Stomach (tissue), 9 donors: ENCODE results near the gene CYP26B1. TPM values are rescaled to one million over a fixed set of nuclear protein-coding genes. Genes with fewer than 3 reads are reported as not detected.

ENCODE experiments used
- DNase-seq, 2 donors: peaks; one replicate each; pipeline versions ENCODE4 v3.0.0 to v3.0.0-alpha.2; 2013 to 2019
- H3K27ac ChIP-seq, 5 donors: fragments of 200-600 bp in 4 of 5; sonication (generic) in 4 of 5; one replicate each; pipeline ENCODE4 v1.5.1; 2013 to 2019; ENCODE audit warnings: mild to moderate bottlenecking in 1 of 5, moderate library complexity in 1 of 5
- H3K27me3 ChIP-seq, 3 donors: fragments of 200-600 bp; sonication (generic); one replicate each; pipeline ENCODE4 v1.5.1; 2017 to 2019; ENCODE audit warnings: mixed run types in 1 of 3
- H3K36me3 ChIP-seq, 4 donors: fragments of 200-600 bp; sonication (generic); 1 replicate in 3 of 4; 2 replicates in 1 of 4; pipeline ENCODE4 v1.5.1; 2016 to 2019
- H3K4me1 ChIP-seq, 4 donors: fragments of 200-600 bp; sonication (generic); one replicate each; pipeline ENCODE4 v1.5.1; 2016 to 2019
- H3K4me3 ChIP-seq, 4 donors: fragments of 200-600 bp; sonication (generic) in 3 of 4; one replicate each; pipeline ENCODE4 v1.5.1; 2016 to 2019; ENCODE audit warnings: mild to moderate bottlenecking in 1 of 4
- H3K9me3 ChIP-seq, 4 donors: fragments of 200-600 bp; sonication (generic); one replicate each; pipeline ENCODE4 v1.5.1; 2016 to 2019
- CTCF ChIP-seq, 7 experiments: fragments of 450-650 bp in 4 of 7; fragments of 200-600 bp in 3 of 7; sonication (generic) in 3 of 7; IDR thresholded peaks; one replicate each; pipeline ENCODE4 v1.5.1; 2016 to 2019; ENCODE audit warnings: antibody characterized with exemption in 7 of 7, control low read depth in 2 of 7, mild to moderate bottlenecking in 1 of 7
- EP300 ChIP-seq: sonication (generic); formaldehyde crosslinking; IDR thresholded peaks from one replicate; pipeline ENCODE4 v1.6.1; 2017; ENCODE audit warnings: antibody characterized with exemption
- POLR2A ChIP-seq, 4 donors: fragments of 450-650 bp; IDR thresholded peaks; one replicate each; pipeline ENCODE4 v1.6.1; 2016; ENCODE audit warnings: antibody characterized with exemption in 4 of 4, control low read depth in 2 of 4, mild to moderate bottlenecking in 1 of 4, moderate library complexity in 1 of 4
- POLR2AphosphoS5 ChIP-seq, 3 donors: sonication (generic); formaldehyde crosslinking; IDR thresholded peaks; one replicate each; pipeline ENCODE4 v1.6.1; 2016; ENCODE audit warnings: antibody characterized with exemption in 3 of 3
- WGBS, 5 donors: extraction: QIAGEN DNeasy Blood & Tissue Kit in 3 of 5; methylation state at CpG; one replicate each; pipeline versions ENCODE4 v1.1.5 to v1.1.7; 2013 to 2018; 5-methylcytosine and 5-hydroxymethylcytosine counted together
- intact Hi-C: fragments of 100-400 bp; cut with DNase I; formaldehyde crosslinking; loops from one replicate; pipeline ENCODE4 v1.15.1; 2023; ENCODE audit warnings: low total_unique reads
- polyA plus RNA-seq, 3 donors: library from polyadenylated mRNA; stranded (reverse); fragments of 200-250 nt; gene quantifications; one replicate each; pipeline ENCODE4 v1.2.3, GENCODE V29; 2013
- total RNA-seq, 5 donors: library from RNA; depleted of rRNA; stranded (reverse); fragments of >200 nt; gene quantifications; one replicate each; pipeline versions ENCODE4 v1.1.0 to v1.2.3, GENCODE V29; 2014 to 2016
- donor health status: healthy with polysubstance abuse.
- donor health status: Bipolar disorder and iron deficiency.
- donor health status: healthy.

CYP26B1 gene
- total and polyA plus RNA-seq, 8 donors, result 0.45 to 2.4 (median 1.1) TPM; not detected in 3

- Histone ChIP-seq H3K4me3 (no peak overlapping the region), H3K4me1 (no peaks in the 10 kb centered on the region), H3K36me3 (no peaks in the 10 kb centered on the region), H3K27ac (no peak overlapping the region), H3K9me3 (no peaks in the 10 kb centered on the region), H3K27me3 (peaks cover 0 to 42% (median 5%) of the 10 kb centered on the region in 3 donors)
- DNase-seq, result no peak
- intact Hi-C loops, result no loop called here
- TF ChIP-seq CTCF (IDR thresholded peaks at IDR 0.05) (no peak), POLR2A (IDR thresholded peaks at IDR 0.05) (no peak), POLR2AphosphoS5 (IDR thresholded peaks at IDR 0.05) (no peak), EP300 (no peak)
- 74 to 85% (median 81%) methylated on average over 9 of the region's 9 CpGs for WGBS, 5 donors
Measured at GRCh38 chr2:72129681-72130340, 17.9 kb downstream of the CYP26B1 start.

- Histone ChIP-seq H3K36me3 (no peaks in the 10 kb centered on the region), H3K4me1 (no peaks in the 10 kb centered on the region), H3K27ac (no peak overlapping the region), H3K4me3 (no peak overlapping the region), H3K9me3 (no peaks in the 10 kb centered on the region), H3K27me3 (peaks cover 0 to 40% (median 5%) of the 10 kb centered on the region in 3 donors)
- 75 to 81% (median 81%) methylated on average over 11 of the region's 11 CpGs for WGBS, 5 donors
- intact Hi-C loops, result no loop called here
- TF ChIP-seq EP300 (no peak), POLR2AphosphoS5 (IDR thresholded peaks at IDR 0.05) (no peak), POLR2A (IDR thresholded peaks at IDR 0.05) (no peak), CTCF (IDR thresholded peaks at IDR 0.05) (no peak)
- no peak for DNase-seq
Measured at GRCh38 chr2:72128843-72129227, 18.8 kb downstream of the CYP26B1 start.

- intact Hi-C loops, result no loop called here
- Histone ChIP-seq H3K27ac (no peak overlapping the region), H3K4me3 (no peak overlapping the region), H3K9me3 (no peaks in the 10 kb centered on the region), H3K27me3 (peaks cover 0 to 40% (median 5%) of the 10 kb centered on the region in 3 donors), H3K36me3 (no peaks in the 10 kb centered on the region), H3K4me1 (no peaks in the 10 kb centered on the region)
- TF ChIP-seq EP300 (no peak), POLR2AphosphoS5 (IDR thresholded peaks at IDR 0.05) (no peak), POLR2A (IDR thresholded peaks at IDR 0.05) (no peak), CTCF (IDR thresholded peaks at IDR 0.05) (no peak)
- 78 to 87% (median 79%) methylated on average over 16 to 24 of the region's 24 CpGs for WGBS, 5 donors
- DNase-seq, result no peak
Measured at GRCh38 chr2:72128059-72128842, 19.4 kb downstream of the CYP26B1 start.

- TF ChIP-seq EP300 (no peak), POLR2A (IDR thresholded peaks at IDR 0.05) (no peak), CTCF (IDR thresholded peaks at IDR 0.05) (no peak), POLR2AphosphoS5 (IDR thresholded peaks at IDR 0.05) (no peak)
- Histone ChIP-seq H3K27ac (no peak overlapping the region), H3K4me3 (no peak overlapping the region), H3K36me3 (no peaks in the 10 kb centered on the region), H3K27me3 (peaks cover 0 to 37% (median 5%) of the 10 kb centered on the region in 3 donors), H3K9me3 (peaks cover 0 to 4% (median 0%) of the 10 kb centered on the region in 4 donors), H3K4me1 (no peaks in the 10 kb centered on the region)
- no peak for DNase-seq
- WGBS, 5 donors, result 83 to 88% (median 86%) methylated on average over 17 to 21 of the region's 21 CpGs
- intact Hi-C loops, result no loop called here
Measured at GRCh38 chr2:72127401-72128058, 20.1 kb downstream of the CYP26B1 start.
